ENCODE measurements around the gene SERGEF.

DNA sequence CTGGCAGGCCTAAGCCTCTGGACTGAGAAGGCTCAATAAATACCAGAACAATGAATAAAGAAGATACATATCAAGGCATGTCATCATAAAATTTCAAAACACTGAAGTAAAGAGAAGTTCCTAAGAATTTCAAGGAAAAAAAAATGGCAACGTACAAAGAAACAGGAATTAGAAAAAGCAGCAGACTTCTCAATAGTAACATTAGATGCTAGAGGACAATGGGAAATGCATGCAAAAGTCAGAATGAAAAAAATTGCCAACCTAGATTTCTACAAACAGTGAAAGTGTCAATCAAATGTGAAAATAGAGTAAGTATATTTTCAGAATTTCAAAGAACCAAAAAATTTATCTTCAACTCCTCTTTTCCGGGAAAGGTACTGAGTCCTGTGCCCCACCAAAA is 153.3 kb downstream of the SERGEF start:
- TF ChIP-seq, protein P1, sequence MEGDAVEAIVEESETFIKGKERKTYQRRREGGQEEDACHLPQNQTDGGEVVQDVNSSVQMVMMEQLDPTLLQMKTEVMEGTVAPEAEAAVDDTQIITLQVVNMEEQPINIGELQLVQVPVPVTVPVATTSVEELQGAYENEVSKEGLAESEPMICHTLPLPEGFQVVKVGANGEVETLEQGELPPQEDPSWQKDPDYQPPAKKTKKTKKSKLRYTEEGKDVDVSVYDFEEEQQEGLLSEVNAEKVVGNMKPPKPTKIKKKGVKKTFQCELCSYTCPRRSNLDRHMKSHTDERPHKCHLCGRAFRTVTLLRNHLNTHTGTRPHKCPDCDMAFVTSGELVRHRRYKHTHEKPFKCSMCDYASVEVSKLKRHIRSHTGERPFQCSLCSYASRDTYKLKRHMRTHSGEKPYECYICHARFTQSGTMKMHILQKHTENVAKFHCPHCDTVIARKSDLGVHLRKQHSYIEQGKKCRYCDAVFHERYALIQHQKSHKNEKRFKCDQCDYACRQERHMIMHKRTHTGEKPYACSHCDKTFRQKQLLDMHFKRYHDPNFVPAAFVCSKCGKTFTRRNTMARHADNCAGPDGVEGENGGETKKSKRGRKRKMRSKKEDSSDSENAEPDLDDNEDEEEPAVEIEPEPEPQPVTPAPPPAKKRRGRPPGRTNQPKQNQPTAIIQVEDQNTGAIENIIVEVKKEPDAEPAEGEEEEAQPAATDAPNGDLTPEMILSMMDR (conservative IDR thresholded peaks at IDR 0.05): no peak
- no peak for TF ChIP-seq ZFX (IDR thresholded peaks at IDR 0.05)
